CD4-positive, alpha-beta T cell (primary cell): ENCODE results near the gene FSCN2. TPM values are rescaled to one million over a fixed set of nuclear protein-coding genes. Genes with fewer than 3 reads are reported as not detected.

ENCODE experiments used
- ATAC-seq: fragments of 200-7000 bp; cut with Tn5 transposase; one replicate; pipeline ENCODE4 v1.10.0; 2022; ENCODE audit warnings: mild to moderate bottlenecking; ENCODE audit not compliant: poor library complexity
- CTCF ChIA-PET: fragments of 350-600 bp; sonication (Branson Sonifier 250); formaldehyde crosslinking; loops from one replicate; lab custom pipeline; 2021; ENCODE audit warnings: antibody characterized with exemption, inconsistent platforms; lab: Charles Lee
- POLR2A ChIA-PET: fragments of 350-600 bp; sonication (Branson Sonifier 250); formaldehyde crosslinking; loops from one replicate; lab custom pipeline; 2021; ENCODE audit warnings: antibody characterized with exemption, inconsistent platforms; lab: Charles Lee
- DNase-seq, 14 experiments: peaks; one replicate each; pipeline ENCODE4 v3.0.0-alpha.2; 2013 to 2020; ENCODE audit warnings: mixed read lengths in 2 of 14
- H3K27ac ChIP-seq, 2 donors: one replicate each; pipeline versions ENCODE4 v1.5.1 to v1.7.0; 2013; ENCODE audit warnings: low read length in 2 of 2, low read depth in 1 of 2, mild to moderate bottlenecking in 1 of 2
- H3K27me3 ChIP-seq, 2 experiments: 1 replicate in 1 of 2; 2 replicates in 1 of 2; pipeline versions ENCODE4 v1.6.1 to v1.7.0; 2013; ENCODE audit warnings: low read length in 2 of 2, control low read depth in 1 of 2, mild to moderate bottlenecking in 1 of 2, moderate library complexity in 1 of 2; ENCODE audit not compliant: insufficient read depth in 2 of 2, control insufficient read depth in 1 of 2
- H3K36me3 ChIP-seq: one replicate; pipeline ENCODE4 v1.6.1; 2013; ENCODE audit warnings: low read length, control low read depth; ENCODE audit not compliant: insufficient read depth
- H3K4me1 ChIP-seq: one replicate; pipeline ENCODE4 v1.6.1; 2013; ENCODE audit warnings: low read length, control low read depth; ENCODE audit not compliant: insufficient read depth
- H3K4me3 ChIP-seq: one replicate; pipeline ENCODE4 v1.5.1; 2013; ENCODE audit warnings: mild to moderate bottlenecking, low read length, moderate library complexity
- H3K9me3 ChIP-seq, 2 experiments: 1 replicate in 1 of 2; 2 replicates in 1 of 2; pipeline versions ENCODE4 v1.6.1 to v1.7.0; 2013; ENCODE audit warnings: low read length in 2 of 2, mild to moderate bottlenecking in 2 of 2, control low read depth in 1 of 2, moderate library complexity in 1 of 2; ENCODE audit not compliant: control insufficient read depth in 1 of 2, insufficient read depth in 1 of 2
- H3K27ac Mint-ChIP-seq: one replicate; pipeline ENCODE4 v1.8.0; 2020; ENCODE audit warnings: mixed read lengths
- H3K27me3 Mint-ChIP-seq: one replicate; pipeline ENCODE4 v1.8.0; 2021; ENCODE audit warnings: mixed read lengths
- H3K36me3 Mint-ChIP-seq: one replicate; pipeline ENCODE4 v1.8.0; 2021; ENCODE audit warnings: low read depth, mixed read lengths
- H3K4me1 Mint-ChIP-seq: one replicate; pipeline ENCODE4 v1.8.0; 2021; ENCODE audit warnings: low read depth, mixed read lengths
- H3K4me3 Mint-ChIP-seq: one replicate; pipeline ENCODE4 v1.8.0; 2020; ENCODE audit warnings: mild to moderate bottlenecking, mixed read lengths
- H3K9me3 Mint-ChIP-seq: one replicate; pipeline ENCODE4 v1.8.0; 2020; ENCODE audit warnings: mixed read lengths
- CTCF ChIP-seq: fragments of 200-600 bp; IDR thresholded peaks from one replicate; pipeline ENCODE4 v1.8.0; 2022; ENCODE audit warnings: antibody characterized with exemption, mild to moderate bottlenecking
- intact Hi-C, 2 experiments: fragments of 100-400 bp; cut with DNase I in 1 of 2; cut with micrococcal nuclease in 1 of 2; formaldehyde crosslinking; loops; one replicate each; pipeline versions ENCODE4 v1.15.1 to v1.9.0; 2023 to 2025; cut with DNase I, micrococcal nuclease
- total RNA-seq, 174 experiments: library from RNA in 2 of 174; stranded (reverse) in 2 of 174; gene quantifications; one replicate each; pipeline ENCODE4 v1.2.3 and lab custom pipeline; 2021 to 2026

Gene FSCN2
- total RNA-seq, 2 experiments from 2014 or later: 1.0 to 1.1 TPM

- peaks cover 32% of the 10 kb centered on the region for H3K27me3 Mint-ChIP-seq
- peak; percentile 62 for ATAC-seq
- Histone ChIP-seq H3K4me1 (peaks cover 9% of the 10 kb centered on the region), H3K4me3 (no peak overlapping the region), H3K9me3 (peaks cover 0 to 30% of the 10 kb centered on the region in 2 experiments), H3K27me3 (peaks cover 34 to 51% of the 10 kb centered on the region in 2 experiments), H3K36me3 (peaks cover 14% of the 10 kb centered on the region), H3K27ac (no peak overlapping the region)
- intact Hi-C loops: loop anchor here in 1 of 2 experiments (1.0 kb wide), 1 partner anchor 284 kb away; no protein-coding TSS in a partner anchor
- no peaks in the 10 kb centered on the region for H3K4me1 Mint-ChIP-seq
- ChIA-PET POLR2A (no interaction called here), CTCF (interaction anchor here (0.7 to 1.7 kb wide), 2 partner anchors 19 to 282 kb away, joined by 3 to 8 read pairs; no protein-coding TSS in a partner anchor)
- no peak overlapping the region for H3K4me3 Mint-ChIP-seq
- H3K36me3 Mint-ChIP-seq: peaks cover 8% of the 10 kb centered on the region
- no peaks in the 10 kb centered on the region for H3K9me3 Mint-ChIP-seq
- DNase-seq: peak in 7 of 14 experiments; percentile 24 to 64 (median 51)
- H3K27ac Mint-ChIP-seq: no peak overlapping the region
- no peak for TF ChIP-seq CTCF
Measured at GRCh38 chr17:81537343-81537855, 9.2 kb downstream of the FSCN2 start.

- peaks cover 32% of the 10 kb centered on the region for H3K27me3 Mint-ChIP-seq
- H3K4me1 Mint-ChIP-seq: no peaks in the 10 kb centered on the region
- Histone ChIP-seq H3K9me3 (peaks cover 0 to 26% of the 10 kb centered on the region in 2 experiments), H3K27me3 (peaks cover 34 to 47% of the 10 kb centered on the region in 2 experiments), H3K4me1 (peaks cover 9% of the 10 kb centered on the region), H3K4me3 (no peak overlapping the region), H3K36me3 (peaks cover 21% of the 10 kb centered on the region), H3K27ac (no peak overlapping the region)
- H3K4me3 Mint-ChIP-seq: no peak overlapping the region
- ChIA-PET POLR2A (no interaction called here), CTCF (interaction anchor here (0.7 to 1.7 kb wide), 2 partner anchors 20 to 283 kb away, joined by 3 to 8 read pairs; no protein-coding TSS in a partner anchor)
- H3K27ac Mint-ChIP-seq: no peak overlapping the region
- DNase-seq (no peak), ATAC-seq (no peak)
- peaks cover 14% of the 10 kb centered on the region for H3K36me3 Mint-ChIP-seq
- intact Hi-C loops: loop anchor here in 1 of 2 experiments (1.0 kb wide), 1 partner anchor 285 kb away; no protein-coding TSS in a partner anchor
- no peaks in the 10 kb centered on the region for H3K9me3 Mint-ChIP-seq
- TF ChIP-seq CTCF: no peak
Measured at GRCh38 chr17:81537856-81538555, 9.8 kb downstream of the FSCN2 start.

GRCh38 chr17:81538651-81539570 lies 10.7 kb downstream of the FSCN2 start:
- Mint-ChIP-seq H3K27ac (no peak overlapping the region), H3K4me1 (no peaks in the 10 kb centered on the region), H3K9me3 (no peaks in the 10 kb centered on the region), H3K27me3 (peaks cover 23% of the 10 kb centered on the region), H3K36me3 (peaks cover 15% of the 10 kb centered on the region), H3K4me3 (no peak overlapping the region)
- H3K27ac ChIP-seq: no peak overlapping the region
- H3K4me3 ChIP-seq: no peak overlapping the region
- H3K36me3 ChIP-seq: peaks cover 27% of the 10 kb centered on the region
- H3K27me3 ChIP-seq: peaks cover 33 to 40% of the 10 kb centered on the region in 2 experiments
- no peak for TF ChIP-seq CTCF
- H3K9me3 ChIP-seq: peaks cover 0 to 25% of the 10 kb centered on the region in 2 experiments
- ChIA-PET POLR2A (no interaction called here), CTCF (interaction anchor here (1.7 kb wide), 1 partner anchor 20 kb away, joined by 8 read pairs; no protein-coding TSS in a partner anchor)
- intact Hi-C loops: no loop called here
- ATAC-seq (no peak), DNase-seq (no peak)
- peaks cover 9% of the 10 kb centered on the region for H3K4me1 ChIP-seq
